HuH-7 (cell line): ENCODE measurements around the gene FOXP4.
A peak's percentile ranks its signal among the peaks of the same experiment; 100 is the strongest.
"Not testable (repeated sequence)": the region's sequence is repeated elsewhere in the genome, so short reads cannot be mapped to it uniquely, and the experiment has no call there.

ENCODE experiments used
- DNase-seq: peaks from one replicate; pipeline ENCODE4 v3.0.0; 2011; ENCODE audit warnings: low spot score

Gene FOXP4

GRCh38 chr6:41599015-41599851 lies 53.1 kb downstream of the FOXP4 start:
- no peak for DNase-seq

GRCh38 chr6:41599852-41600445 lies 53.8 kb downstream of the FOXP4 start:
- no peak for DNase-seq

- no peak for DNase-seq
These were observed 54.5 kb downstream of the FOXP4 start for GRCh38 chr6:41600499-41601247.

GRCh38 chr6:41601248-41601549 lies 55.0 kb downstream of the FOXP4 start:
- DNase-seq, result no peak

GRCh38 chr6:41602422-41602743 lies 56.2 kb downstream of the FOXP4 start:
- DNase-seq, result no peak

GRCh38 chr6:41602864-41603608 lies 56.9 kb downstream of the FOXP4 start:
- peak; percentile 83 for DNase-seq

GRCh38 chr6:41604006-41604405 lies 57.8 kb downstream of the FOXP4 start:
- DNase-seq, result no peak

GRCh38 chr6:41605649-41606048 lies 59.5 kb downstream of the FOXP4 start:
- no peak for DNase-seq

- no peak for DNase-seq
These were observed 60.9 kb downstream of the FOXP4 start for GRCh38 chr6:41607036-41607435.

- no peak for DNase-seq
These were observed 61.6 kb downstream of the FOXP4 start for GRCh38 chr6:41607736-41608135.

GRCh38 chr6:41608443-41609151 lies 62.4 kb downstream of the FOXP4 start:
- no peak for DNase-seq

GRCh38 chr6:41614715-41615114 lies 68.5 kb downstream of the FOXP4 start:
- DNase-seq, result no peak

GRCh38 chr6:41615311-41615710 lies 69.1 kb downstream of the FOXP4 start:
- DNase-seq, result no peak

- no peak for DNase-seq
These were observed 72.4 kb downstream of the FOXP4 start for GRCh38 chr6:41618598-41618997.

- DNase-seq, result not testable (repeated sequence)
These were observed 73.0 kb downstream of the FOXP4 start for GRCh38 chr6:41619193-41619592.

- DNase-seq, result no peak
These were observed 75.2 kb downstream of the FOXP4 start for GRCh38 chr6:41621367-41621766.

- no peak for DNase-seq
These were observed 75.6 kb downstream of the FOXP4 start for GRCh38 chr6:41621802-41622201.

- DNase-seq, result no peak
These were observed 76.2 kb downstream of the FOXP4 start for GRCh38 chr6:41622206-41622988.

- DNase-seq, result no peak
These were observed 77.1 kb downstream of the FOXP4 start for GRCh38 chr6:41623330-41623729.

- DNase-seq, result no peak
These were observed 78.6 kb downstream of the FOXP4 start for GRCh38 chr6:41624621-41625380.
